ENCODE measurements around the gene DPP9.

Gene DPP9

DNA sequence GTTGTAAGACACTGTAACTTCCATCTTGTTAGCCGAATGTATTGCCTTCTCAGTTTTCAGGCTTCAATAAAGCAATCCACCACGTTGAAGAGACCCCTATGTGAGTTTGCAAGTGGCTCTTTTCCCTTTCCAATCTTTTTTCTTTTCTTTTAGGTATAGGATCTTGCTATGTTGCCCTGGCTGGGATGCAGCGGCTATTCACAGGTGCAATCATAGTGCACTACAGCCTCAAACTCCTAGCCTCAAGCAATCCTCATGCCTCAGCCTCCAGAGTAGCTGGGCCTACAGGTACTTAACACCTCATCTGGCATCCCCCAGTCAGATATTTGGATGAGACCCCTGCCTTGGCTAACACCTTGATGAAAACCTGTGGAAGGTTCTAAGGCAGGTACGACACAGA, 34.4 kb upstream of the DPP9 start:
- Histone ChIP-seq H3K9me2 (replicated peaks; ENCODE audit: low read depth, low read length) (no peaks in the 10 kb centered on the region), H3K4me1 (ENCODE audit: insufficient read depth, low read length, poor library complexity, severe bottlenecking) (no peaks in the 10 kb centered on the region)

DNA sequence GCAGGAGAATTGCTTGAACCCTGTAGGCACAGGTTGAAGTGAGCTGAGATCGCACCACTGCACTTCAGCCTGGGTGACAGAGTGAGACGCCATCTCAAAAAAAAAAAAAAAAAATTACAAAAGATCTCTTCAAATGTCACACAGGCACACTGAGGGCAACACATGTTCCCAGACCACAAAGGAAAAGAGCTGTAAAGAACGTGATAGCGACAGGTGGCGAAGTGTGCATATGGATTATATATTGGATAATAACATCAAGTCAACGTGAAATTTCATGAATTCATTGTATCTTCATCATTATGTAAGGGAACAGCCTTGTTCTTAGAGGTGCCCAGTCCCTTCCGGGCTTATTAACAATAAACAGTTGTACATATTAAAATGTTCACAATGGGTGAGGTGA, 31.8 kb upstream of the DPP9 start:
- Histone ChIP-seq H3K79me2 (ENCODE audit: insufficient read depth, low read length) (no peaks in the 10 kb centered on the region), H3K9me2 (replicated peaks; ENCODE audit: low read depth, low read length) (no peaks in the 10 kb centered on the region), H3K36me3 (ENCODE audit: insufficient read depth, low read length) (no peaks in the 10 kb centered on the region), H3K4me2 (ENCODE audit: low read depth, low read length, poor library complexity, severe bottlenecking) (no peak overlapping the region), H3F3A (ENCODE audit: low read depth) (no peaks in the 10 kb centered on the region), H3K9me3 (ENCODE audit: insufficient read depth, low read depth, low read length) (no peaks in the 10 kb centered on the region), H3K9ac (ENCODE audit: low read depth, low read length, poor library complexity, severe bottlenecking) (no peak overlapping the region), H3K4me1 (ENCODE audit: insufficient read depth, low read length, poor library complexity, severe bottlenecking) (no peaks in the 10 kb centered on the region), H4K20me1 (ENCODE audit: insufficient read depth, low read length, poor library complexity, severe bottlenecking) (no peaks in the 10 kb centered on the region), H2AFZ (ENCODE audit: low read length) (no peak overlapping the region), H3K4me3 (ENCODE audit: low read length, poor library complexity, severe bottlenecking) (no peak overlapping the region), H3K27me3 (ENCODE audit: insufficient read depth, low read length, poor library complexity, severe bottlenecking) (no peaks in the 10 kb centered on the region)
- TF ChIP-seq, protein P1, sequence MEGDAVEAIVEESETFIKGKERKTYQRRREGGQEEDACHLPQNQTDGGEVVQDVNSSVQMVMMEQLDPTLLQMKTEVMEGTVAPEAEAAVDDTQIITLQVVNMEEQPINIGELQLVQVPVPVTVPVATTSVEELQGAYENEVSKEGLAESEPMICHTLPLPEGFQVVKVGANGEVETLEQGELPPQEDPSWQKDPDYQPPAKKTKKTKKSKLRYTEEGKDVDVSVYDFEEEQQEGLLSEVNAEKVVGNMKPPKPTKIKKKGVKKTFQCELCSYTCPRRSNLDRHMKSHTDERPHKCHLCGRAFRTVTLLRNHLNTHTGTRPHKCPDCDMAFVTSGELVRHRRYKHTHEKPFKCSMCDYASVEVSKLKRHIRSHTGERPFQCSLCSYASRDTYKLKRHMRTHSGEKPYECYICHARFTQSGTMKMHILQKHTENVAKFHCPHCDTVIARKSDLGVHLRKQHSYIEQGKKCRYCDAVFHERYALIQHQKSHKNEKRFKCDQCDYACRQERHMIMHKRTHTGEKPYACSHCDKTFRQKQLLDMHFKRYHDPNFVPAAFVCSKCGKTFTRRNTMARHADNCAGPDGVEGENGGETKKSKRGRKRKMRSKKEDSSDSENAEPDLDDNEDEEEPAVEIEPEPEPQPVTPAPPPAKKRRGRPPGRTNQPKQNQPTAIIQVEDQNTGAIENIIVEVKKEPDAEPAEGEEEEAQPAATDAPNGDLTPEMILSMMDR (conservative IDR thresholded peaks at IDR 0.05; ENCODE audit: low read length), result no peak
- TF ChIP-seq EZH2phosphoT487 (IDR thresholded peaks at IDR 0.05; ENCODE audit: borderline replicate concordance), result no peak

More for the DNA sequence above, 34.4 kb upstream of the DPP9 start:
- TF ChIP-seq, protein P1 (conservative IDR thresholded peaks at IDR 0.05; ENCODE audit: low read length), result no peak
- TF ChIP-seq EZH2phosphoT487 (IDR thresholded peaks at IDR 0.05; ENCODE audit: borderline replicate concordance), result no peak
- no peaks in the 10 kb centered on the region for H4K20me1 ChIP-seq (ENCODE audit: insufficient read depth, low read length, poor library complexity, severe bottlenecking)
- H2AFZ ChIP-seq (ENCODE audit: low read length), result no peak overlapping the region
- H3K9ac ChIP-seq (ENCODE audit: low read depth, low read length, poor library complexity, severe bottlenecking), result no peak overlapping the region
- no peak overlapping the region for H3K4me3 ChIP-seq (ENCODE audit: low read length, poor library complexity, severe bottlenecking)
- H3K27me3 ChIP-seq (ENCODE audit: insufficient read depth, low read length, poor library complexity, severe bottlenecking), result no peaks in the 10 kb centered on the region
- H3K4me2 ChIP-seq (ENCODE audit: low read depth, low read length, poor library complexity, severe bottlenecking), result no peak overlapping the region
- no peaks in the 10 kb centered on the region for H3F3A ChIP-seq (ENCODE audit: low read depth)
- H3K9me3 ChIP-seq (ENCODE audit: insufficient read depth, low read depth, low read length), result no peaks in the 10 kb centered on the region
- H3K36me3 ChIP-seq (ENCODE audit: insufficient read depth, low read length), result no peaks in the 10 kb centered on the region
- no peaks in the 10 kb centered on the region for H3K79me2 ChIP-seq (ENCODE audit: insufficient read depth, low read length)

DNA sequence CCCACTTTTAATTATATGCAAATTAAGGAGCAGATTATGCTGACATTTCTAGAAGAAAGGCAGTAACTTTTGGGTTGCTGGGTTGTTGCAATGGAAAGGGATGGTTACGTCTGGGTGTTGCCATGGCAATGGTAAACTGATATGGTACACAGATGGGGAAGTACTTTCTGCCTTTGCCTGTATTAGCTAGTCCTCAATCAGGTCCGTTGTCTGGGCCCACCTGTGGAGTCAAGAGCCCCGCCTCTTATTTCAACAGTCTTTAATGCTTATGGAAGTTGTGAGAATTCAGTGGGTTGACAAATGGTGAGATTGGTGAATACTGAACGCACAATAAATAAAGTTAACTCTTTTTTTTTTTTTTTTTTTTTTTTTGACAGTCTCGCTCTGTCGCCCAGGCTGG, 30.6 kb upstream of the DPP9 start:
- Histone ChIP-seq H4K20me1 (ENCODE audit: insufficient read depth, low read length, poor library complexity, severe bottlenecking) (no peaks in the 10 kb centered on the region), H3K9ac (ENCODE audit: low read depth, low read length, poor library complexity, severe bottlenecking) (no peak overlapping the region), H3F3A (ENCODE audit: low read depth) (no peaks in the 10 kb centered on the region), H3K27me3 (ENCODE audit: insufficient read depth, low read length, poor library complexity, severe bottlenecking) (no peaks in the 10 kb centered on the region), H3K9me3 (ENCODE audit: insufficient read depth, low read depth, low read length) (no peaks in the 10 kb centered on the region), H2AFZ (ENCODE audit: low read length) (no peak overlapping the region), H3K79me2 (ENCODE audit: insufficient read depth, low read length) (no peaks in the 10 kb centered on the region), H3K36me3 (ENCODE audit: insufficient read depth, low read length) (no peaks in the 10 kb centered on the region), H3K4me3 (ENCODE audit: low read length, poor library complexity, severe bottlenecking) (no peak overlapping the region), H3K4me1 (ENCODE audit: insufficient read depth, low read length, poor library complexity, severe bottlenecking) (no peaks in the 10 kb centered on the region), H3K4me2 (ENCODE audit: low read depth, low read length, poor library complexity, severe bottlenecking) (no peak overlapping the region), H3K9me2 (replicated peaks; ENCODE audit: low read depth, low read length) (no peaks in the 10 kb centered on the region)
- no peak for TF ChIP-seq EZH2phosphoT487 (IDR thresholded peaks at IDR 0.05; ENCODE audit: borderline replicate concordance)
- TF ChIP-seq, protein P1 (conservative IDR thresholded peaks at IDR 0.05; ENCODE audit: low read length), result no peak
